ENCODE data around the gene ASTL.

The ASTL gene

DNA sequence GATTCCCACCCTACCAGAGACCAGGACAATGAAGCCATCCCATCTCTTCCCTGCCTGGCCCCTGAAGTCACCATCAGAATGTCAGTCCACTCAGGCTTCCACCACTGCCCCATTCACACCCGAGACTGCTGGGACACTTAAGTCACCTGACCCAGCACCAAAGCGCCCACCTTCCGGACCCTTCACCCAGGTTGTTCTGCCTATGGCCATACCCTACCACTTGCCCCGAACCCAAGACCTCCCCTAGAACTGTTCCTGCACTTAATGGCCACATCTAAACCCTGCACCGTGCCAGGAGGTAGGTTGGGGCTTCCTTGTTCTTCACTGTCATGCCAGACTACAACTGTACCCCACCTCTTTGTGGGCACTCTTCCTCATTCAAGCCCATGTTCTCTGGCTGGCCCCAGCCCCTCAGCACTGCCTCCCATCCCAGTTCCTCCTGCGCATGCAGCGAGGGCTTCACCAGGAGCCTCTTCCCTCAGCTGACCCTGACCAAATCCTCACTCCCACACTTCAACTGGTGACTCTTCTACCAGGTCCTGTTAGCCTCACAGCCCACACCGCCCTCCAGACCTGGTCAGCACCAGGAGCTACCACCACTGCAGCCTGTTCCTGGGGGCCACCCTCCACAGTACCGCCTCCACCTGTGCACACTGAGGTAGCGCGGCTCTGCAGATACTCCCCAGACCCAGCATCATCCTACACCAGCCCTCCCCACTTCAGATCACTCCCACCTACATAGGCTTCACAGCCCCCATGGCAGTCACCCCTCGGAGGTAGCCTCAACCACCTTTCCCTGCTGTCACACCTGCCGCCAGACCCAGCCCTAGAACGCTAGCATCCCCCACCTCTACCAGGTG lies 13.7 kb downstream of the ASTL start:
- no peak for DNase-seq

DNA sequence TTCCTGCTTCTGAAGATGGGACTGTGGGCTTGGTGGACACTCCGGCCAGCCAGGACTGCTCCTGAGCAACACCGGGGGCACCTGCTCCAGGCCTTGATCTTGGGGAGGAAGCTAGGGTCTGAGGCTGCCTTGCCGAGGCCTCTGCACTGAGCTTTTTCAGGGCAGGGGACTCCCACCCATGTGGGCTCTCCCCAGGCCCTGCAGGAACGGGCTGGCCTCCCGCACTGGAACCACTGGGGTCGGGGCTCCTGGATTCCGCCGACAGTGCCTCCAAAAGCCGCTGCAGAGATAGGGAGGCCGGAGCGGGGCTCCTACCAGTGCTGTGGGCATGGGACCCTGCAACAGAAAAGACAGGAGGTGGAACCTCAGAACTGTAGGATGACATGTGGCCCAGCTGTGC lies 14.4 kb downstream of the ASTL start:
- DNase-seq, result no peak

DNA sequence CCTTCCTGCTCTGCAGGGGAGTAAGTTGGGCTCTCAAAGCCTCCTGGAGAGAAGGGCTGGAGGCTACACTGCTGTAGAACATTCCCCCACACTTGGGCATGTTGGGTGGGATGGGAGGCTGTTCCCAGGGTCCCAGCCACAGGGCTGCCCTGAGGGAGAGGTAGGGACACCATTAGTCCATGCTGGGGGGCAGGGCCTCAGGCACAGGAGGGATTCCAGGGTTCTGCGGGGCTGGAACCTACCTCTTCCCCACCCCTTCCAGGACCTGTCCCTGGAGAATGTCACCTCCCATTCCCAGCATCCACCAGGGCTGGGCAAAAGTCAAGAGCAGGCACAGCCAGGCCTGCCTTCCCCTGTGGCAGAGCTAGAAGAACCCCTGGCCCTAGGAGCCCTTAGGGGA lies 15.0 kb downstream of the ASTL start:
- no peak for DNase-seq

DNA sequence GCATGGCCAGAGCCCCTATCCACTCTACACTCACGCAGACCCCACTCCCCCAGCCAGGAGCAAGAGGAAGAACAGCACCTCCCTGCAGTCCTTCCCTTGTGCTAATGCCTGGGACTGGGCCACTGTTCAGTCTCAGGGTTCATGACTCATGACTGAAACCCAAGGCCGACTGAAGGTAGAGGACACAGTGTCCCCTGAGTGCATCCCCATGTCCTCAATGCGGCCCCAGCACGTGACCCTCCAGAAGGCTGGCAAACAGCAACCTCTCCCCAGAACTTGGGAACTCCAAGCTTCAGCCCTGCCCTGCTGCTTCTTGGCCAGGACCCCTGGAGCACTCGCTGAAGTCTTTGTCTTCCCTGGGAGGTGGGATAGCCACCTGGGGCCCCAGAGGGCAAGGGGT lies 15.9 kb downstream of the ASTL start:
- DNase-seq, result no peak

DNA sequence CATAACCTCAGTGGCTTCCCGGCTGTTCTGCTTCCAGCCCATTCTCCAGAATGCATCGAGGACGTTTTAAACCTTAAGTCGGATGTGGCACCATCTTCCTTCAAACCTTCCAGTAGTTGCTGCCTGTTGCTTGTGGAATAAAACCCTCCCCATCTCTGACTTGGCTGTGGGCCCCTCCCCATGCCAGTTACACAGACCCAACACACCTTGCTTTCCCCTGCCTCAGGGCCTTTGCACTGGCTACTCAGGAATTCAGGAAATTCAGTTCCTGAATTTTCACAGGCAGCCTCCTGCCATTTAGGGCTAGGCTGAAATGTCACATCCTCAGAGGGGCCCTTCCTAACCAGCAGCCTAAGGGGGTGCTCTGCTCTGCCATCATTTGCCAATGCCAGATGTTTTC lies 16.9 kb downstream of the ASTL start:
- no peak for DNase-seq

DNA sequence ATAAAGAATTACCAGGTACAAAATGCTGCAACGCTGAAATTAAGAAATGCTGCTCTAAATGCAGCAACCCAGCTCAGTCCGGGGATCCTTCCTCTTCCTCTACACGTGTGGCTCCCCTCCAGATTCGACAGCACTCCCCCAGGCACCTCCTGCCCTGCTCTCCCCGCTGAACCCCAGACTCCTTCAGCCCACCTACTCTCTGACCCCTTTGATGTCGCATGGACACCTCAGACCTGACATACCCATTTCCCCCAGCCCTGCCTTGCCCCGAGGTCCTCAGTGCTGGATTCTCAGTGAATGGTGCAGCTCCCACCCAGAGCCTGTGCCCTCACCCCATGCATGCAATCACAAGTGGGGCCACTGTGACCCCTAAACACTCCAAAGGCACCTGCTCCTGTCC lies 17.3 kb downstream of the ASTL start:
- DNase-seq, result no peak

DNA sequence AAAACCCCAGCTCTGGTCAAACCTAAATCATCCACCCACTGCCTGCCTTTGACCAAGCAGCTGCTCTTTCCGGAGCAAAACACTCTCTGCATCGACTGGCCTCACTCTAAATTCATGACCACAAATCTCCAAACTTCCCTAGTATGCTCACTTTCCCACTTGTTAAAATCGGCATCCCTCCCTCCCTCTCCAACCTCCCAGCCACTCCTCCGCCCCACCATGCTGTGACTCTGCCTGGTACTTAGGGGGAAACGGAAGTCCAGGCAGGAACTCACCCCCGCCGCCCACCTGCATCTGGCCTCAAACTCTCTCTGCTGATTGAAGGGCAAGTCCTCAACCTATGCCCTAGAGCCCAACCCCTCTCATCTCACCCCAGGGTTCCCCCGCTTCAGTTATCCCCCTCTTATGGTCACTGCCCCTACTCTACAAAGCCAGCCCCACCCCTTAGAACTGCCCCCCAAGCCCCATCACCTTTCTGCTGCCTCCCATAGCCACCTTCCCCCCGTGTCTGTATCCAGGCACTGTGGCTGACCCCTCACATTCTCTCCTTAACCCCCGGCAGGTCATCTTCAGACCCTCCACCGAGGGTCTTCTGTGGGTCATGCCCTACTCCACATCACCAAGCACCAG lies 18.1 kb downstream of the ASTL start:
- DNase-seq, result no peak

DNA sequence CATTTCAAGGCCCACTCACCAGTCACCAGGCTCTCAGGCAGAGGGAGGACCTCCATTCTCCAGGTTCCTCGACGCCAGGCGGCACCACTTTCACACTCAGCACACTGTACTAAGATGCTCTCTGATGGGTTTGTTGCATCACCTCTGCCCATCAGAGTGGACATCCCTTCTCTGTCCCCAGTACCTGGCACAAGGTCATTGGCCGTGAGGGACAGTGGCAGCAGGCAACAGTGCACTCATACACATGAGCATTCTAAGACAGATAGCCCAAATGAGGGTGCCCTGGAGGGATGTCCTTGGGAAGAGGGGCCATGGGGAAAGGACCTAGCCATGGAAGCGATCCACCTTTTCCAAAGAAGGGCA lies 18.9 kb downstream of the ASTL start:
- DNase-seq, result no peak

DNA sequence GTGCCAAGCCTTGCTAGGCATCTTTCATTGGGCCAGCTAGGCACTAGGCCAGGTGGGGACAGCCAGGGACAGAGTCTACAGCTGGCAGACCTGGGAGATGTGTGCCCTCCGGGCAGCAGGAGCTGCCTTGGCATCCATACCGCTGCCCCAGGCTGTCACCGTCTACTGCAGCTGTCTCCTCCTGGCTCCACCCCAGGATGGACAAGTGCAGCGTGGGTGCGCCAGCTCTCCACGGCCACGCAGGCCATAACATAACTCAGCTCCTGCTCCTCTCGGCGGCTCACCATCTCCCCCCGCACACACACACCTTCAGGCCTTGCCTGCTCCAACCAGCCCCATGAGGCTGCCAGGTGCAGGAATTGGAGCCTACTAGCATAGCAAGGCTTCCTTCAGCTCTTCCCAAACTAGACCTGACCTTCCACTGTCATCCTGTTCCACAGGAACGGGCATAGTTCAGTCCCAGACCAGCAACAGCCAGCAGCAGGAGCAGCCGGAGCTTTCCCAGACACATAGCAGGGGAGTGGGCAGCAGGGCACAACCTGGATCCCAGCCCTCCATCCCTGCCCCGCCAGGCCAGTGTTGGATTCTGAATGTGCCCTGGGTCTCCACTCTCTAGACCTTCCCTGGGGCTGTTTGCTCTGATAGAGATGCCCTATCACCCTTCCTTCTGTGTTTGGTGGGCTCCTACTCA lies 19.5 kb downstream of the ASTL start:
- no peak for DNase-seq

DNA sequence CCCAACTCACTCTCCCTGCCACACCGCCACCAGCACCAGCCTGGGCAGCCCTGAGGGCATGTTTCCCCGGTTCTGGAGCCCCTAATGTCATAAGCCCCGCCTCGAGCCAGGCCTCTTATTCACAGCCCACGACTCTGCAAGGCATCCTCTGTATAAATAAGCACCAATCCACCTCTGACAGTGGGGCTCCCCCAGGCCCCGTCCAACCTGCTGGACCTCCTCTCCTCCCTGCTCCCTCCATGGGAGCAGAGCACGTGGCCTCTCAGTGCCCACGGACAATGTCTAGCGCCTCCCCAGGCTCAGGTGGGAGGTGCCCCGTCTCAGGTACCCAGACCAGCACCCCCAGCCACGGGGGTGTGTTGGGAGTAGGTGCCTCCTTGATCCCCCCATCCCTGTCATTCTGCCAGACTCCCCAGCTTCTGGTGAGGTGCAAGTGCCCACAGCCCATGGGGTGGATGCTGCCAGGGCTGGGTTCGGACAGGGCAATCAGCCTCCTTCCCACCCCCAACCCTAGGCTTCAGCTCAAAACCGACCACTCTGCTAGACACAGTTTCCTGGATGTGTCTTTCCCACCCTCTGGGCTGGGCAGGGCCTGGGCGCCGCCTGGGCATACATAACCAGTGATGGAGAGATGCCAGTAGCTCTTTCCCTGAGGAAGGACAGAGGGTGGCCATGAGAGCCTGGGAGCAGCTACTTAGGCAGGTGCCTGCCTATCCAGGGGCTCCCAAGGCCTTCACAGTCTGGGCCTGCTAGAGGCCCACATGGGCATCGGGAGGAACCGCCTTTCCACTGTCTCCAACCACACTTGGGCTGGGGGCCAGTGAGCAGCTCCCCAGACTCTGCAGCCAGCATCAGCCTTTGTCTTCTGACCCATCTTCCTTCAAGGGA lies 20.4 kb downstream of the ASTL start:
- no peak for DNase-seq

DNA sequence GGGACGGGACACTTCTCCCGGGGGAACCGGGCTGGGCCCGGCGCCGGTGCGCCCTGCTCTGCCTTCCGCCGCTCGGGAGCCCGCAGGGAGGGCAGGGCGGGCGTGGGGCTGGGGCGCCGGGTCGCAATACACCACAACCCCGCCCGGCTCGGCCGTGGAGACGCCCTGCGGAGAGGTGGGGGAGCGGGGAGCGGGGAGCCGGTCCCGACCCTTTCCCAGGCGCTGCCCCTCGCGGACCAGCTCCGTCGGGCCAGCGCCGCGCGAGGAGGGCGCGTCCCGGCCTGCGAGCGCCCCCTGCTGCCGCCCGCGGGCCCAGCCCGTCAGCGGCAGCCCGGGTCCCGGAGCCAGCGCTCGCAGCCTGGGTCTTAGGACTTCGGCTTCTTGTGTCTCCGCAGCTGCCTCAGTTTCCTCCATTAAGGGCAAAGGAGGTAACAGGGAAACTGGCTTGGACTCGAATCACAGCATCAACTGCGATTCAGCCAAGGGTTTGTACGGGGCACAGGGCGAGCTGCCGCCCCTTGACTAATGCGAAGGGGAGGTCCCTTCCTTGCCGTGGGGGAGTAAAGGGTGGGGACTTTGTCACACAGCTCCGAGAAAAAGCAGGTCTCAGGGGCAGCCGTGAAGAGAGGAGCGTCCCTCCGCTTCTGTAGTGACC lies 21.3 kb downstream of the ASTL start:
- peak in 1 of 2 experiments; percentile 10 for DNase-seq

DNA sequence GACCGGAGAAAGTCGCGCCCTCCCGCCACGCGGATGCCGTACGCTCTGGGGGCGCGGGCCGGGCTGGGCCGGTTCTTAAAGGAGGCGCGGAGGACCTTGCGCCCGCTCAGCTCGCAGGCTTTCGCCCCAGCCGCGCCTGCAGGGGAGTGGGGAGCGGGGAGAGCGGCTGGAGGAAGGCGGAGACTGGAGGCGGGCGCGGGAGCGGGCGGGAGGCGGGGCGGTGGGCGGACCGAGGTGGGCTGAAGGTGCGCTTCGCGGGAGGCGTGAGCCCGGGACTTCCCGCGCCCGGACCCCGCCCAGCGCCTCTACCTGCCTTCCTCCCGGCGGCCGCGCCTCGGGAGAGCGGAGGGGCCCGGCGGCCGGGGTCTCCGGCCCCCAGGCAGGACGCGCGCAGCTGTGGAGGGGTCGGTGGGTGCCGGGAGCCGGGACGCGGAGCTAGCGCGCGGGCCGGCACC lies 21.9 kb downstream of the ASTL start, which contains the start of gene ADRA2B:
Gene ADRA2B, minus strand, starts transcription at position 148 of the 455 bp plus-strand sequence. CDS start 422 bp downstream, outside the sequence.
- no peak for DNase-seq

DNA sequence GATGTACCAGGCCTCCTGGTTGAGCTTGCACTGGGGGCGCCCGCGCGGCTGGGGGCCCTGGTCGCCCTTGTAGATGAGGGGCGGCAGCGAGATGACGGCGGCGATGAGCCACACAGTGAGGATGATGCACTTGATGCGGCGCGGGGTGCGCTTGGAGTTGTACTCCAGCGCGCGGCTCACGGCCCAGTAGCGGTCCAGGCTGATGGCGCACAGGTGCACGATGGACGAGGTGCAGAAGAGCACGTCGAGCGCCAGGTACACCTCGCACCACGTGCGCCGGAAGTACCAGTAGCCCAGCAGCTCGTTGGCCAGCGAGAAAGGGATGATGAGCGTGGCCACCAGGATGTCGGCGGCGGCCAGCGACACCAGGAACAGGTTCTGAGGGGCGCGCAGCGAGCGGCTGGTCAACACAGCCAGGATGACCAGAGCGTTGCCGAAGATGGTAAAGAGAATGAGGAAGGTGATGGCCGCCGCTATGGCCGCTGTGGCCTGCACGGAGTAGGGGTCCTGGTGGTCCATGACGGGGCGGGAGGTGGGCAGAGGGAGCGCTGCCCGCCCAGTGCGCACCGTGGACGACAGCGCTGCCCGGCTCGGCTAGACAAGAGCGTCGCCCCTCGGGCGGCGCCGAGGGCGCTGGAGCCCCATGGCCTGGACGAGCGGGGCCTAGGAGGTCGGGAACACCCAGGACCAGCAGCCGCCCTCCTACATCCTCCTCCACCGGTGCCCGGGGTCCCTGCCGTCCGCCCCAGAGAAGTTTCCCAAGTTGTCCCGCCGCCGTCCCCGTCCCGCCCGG lies 22.5 kb downstream of the ASTL start:
- DNase-seq, result no peak

DNA sequence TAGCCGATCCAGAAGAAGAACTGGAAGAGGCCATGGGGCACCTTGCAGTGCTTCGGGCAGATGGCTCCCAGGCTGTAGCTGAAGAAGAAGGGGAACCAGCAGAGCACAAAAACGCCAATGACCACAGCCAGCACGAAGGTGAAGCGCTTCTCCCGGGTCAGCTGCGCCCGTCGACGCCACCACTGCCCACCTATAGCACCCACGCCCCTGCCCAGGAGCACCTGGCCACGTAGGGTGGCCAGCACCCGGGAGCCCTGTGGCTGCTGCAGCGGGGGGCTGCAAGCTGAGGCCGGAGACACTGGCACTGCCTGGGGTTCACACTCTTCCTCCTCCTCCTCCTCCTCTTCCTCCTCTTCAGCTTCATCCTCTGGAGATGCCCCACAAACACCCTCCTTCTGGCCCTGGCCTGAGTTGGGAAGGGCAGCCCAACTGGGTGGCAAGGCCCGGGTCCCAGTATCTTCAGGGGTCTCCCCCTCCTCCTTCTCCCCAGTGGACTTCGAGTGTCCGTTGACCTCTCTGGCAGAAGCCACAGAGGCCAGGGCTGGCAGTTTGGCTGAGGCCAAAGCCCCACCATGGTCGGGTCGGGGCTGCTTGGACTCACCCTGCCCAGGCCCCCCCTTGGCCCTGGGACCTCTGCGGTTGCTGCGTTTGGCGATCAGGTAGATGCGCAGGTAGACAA lies 23.3 kb downstream of the ASTL start:
- no peak for DNase-seq

DNA sequence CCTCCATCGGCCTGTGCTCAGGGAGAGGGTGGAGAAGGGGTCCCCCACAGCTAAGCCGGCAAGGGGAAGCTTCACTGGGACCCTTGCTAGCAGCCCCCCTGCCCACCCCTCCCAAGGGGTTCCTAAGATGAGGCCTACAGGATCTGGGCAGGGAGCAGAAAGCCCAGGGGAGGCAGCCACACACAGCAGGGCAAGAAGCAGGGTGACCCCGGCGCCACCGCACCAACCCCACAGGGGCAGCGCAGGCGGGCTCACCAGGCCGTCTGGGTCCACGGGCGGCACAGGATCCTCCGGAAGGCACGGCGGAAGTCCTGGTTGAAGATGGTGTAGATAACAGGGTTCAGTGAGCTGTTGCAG lies 23.8 kb downstream of the ASTL start:
- no peak for DNase-seq

DNA sequence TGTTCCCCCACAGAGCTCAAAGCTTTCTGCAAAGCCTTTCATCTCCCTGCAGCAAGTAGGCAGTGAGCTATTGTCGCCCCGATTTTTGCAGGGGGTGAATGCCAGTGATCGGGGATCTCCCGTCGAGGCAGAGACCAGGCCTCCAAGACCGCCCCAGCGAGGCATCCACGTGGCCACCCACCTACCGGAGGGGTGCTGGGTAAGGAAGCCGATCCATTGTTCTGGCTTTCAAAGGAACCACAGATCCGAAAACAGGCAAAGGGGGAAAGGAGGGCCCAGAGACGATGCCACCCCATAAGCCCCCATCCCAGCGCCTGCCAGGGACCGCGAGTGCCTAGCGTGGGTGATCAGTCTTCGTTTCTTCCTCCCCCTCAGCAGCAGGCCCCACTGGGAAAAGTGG lies 24.4 kb downstream of the ASTL start:
- DNase-seq, result no peak

DNA sequence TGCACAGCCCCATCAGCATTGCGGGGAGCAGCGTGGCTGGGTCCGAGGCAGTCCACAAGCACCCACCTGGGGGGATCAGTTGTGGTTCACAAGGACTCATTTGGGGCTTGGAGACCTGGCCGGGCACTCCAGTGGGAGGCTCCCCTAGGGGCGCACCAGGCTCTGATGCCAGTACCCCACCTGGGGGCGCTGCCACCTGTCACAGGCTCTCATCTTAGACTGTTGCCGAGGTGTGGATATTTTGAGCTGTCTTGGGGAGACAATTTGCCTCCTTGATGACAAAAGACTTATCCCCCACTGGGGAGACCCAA lies 25.0 kb downstream of the ASTL start:
- no peak for DNase-seq

DNA sequence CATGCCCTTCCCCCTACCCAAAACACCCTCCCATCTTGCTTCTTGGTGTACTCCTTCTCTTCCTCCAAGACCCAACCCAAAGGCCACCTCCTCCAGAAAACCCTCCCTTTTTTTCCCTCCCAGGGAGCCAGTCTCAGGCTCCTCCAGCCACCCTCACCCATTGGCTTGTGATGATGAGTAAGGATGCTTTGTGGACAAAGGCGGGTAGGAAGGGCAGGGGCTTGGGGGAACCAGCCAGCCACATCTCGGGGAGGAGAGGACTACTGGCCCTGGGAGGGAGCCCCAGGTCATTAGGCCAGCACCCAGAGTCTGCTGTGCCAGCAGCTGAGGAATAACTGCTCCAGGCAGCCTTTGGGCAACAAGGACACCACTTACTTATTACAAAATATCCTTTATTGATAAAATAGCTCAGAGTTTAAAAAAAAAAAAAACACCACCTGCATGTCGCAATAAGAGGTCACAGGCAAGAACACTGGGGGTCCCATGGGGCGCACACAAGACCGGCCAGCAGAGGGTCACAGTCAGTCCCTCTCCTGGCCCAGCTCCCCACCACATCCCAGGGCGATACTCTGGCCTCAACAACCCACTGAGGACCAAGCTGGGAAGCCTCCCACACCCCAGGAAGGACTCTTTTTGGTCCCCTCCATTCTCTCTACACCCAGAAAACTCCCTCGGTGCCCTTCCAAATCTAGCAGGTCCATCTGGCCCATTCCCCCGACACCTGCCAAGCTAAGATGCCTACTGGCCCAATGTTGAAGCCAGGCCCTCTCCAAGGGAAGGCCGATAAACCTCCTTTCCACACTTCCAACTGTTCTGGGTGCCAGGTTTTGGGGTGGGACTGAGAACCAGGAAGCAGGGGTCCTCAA lies 25.6 kb downstream of the ASTL start:
- DNase-seq, result no peak

DNA sequence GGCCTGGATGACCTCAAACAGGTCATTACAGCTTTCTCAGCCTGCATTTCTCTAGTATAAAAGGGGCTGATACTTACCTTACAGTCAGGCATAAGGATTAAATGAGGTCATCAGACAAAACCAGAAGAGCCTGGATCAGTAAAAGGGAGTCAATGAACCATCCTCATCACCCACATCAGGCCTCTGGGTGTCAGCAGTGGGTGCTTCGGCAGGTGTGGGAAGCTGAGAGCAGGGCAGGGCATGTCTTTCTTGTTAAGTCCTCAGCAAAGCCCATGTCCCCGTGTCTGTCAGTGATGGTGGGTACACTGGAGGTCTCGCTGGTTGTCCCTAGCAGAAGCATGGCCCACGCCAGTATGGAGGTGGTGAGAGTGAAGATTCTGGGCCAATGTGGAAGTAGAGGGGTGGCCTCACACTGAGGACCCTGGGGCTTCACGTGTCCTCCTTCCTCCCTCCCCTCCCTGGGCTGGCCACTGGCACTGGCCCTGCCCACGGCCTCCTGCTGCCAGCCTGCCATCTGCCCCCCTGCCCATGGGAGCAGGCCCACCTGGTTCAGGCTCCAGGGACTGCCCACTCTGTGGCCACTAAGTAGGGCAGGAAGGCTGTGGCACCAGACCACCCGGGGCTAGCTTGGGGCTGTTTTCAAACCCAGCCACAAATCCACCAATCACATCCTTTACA lies 26.3 kb downstream of the ASTL start:
- DNase-seq, result no peak

DNA sequence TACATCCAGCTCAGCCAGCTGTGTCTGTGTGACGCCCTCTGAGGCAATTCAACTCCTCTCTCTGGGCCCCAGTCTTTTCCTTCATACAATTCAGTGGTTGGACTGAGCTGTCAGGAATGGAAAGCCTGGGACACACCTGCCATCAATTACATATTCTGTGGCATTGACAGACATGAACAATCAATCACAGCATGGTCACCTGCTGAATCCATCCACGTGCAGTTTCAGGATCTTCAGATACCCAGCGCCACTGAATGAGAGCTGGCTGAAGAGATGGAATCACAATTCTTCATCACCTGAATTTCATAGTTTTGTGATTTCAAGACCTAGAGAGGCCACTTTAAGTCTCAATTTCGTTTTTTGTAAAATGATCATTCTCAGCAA lies 27.1 kb downstream of the ASTL start:
- no peak for DNase-seq

All from AML-193 (cell line).